Duodenal mucosa (tissue), 2 donors: ENCODE data around the gene VTI1A.

Experiments
- H3K27ac ChIP-seq: one replicate; pipeline ENCODE4 v1.7.0; 2013; ENCODE audit warnings: low read depth, low read length
- H3K27me3 ChIP-seq, 2 donors: one replicate each; pipeline ENCODE4 v1.7.0; 2013; ENCODE audit warnings: low read length in 2 of 2, control low read depth in 1 of 2; ENCODE audit not compliant: insufficient read depth in 2 of 2, control insufficient read depth in 1 of 2
- H3K36me3 ChIP-seq, 2 donors: one replicate each; pipeline ENCODE4 v1.7.0; 2013; ENCODE audit warnings: low read length in 2 of 2, control low read depth in 1 of 2; ENCODE audit not compliant: insufficient read depth in 2 of 2, control insufficient read depth in 1 of 2
- H3K4me1 ChIP-seq, 2 donors: one replicate each; pipeline ENCODE4 v1.7.0; 2013; ENCODE audit warnings: low read length in 2 of 2, control low read depth in 1 of 2; ENCODE audit not compliant: insufficient read depth in 2 of 2, control insufficient read depth in 1 of 2
- H3K4me3 ChIP-seq, 2 donors: one replicate each; pipeline ENCODE4 v1.7.0; 2013; ENCODE audit warnings: low read length in 2 of 2, low read depth in 1 of 2
- H3K9ac ChIP-seq, 2 donors: one replicate each; pipeline ENCODE4 v1.7.0; 2013; ENCODE audit warnings: low read length in 2 of 2, low read depth in 1 of 2
- H3K9me3 ChIP-seq, 2 donors: one replicate each; pipeline ENCODE4 v1.7.0; 2013; ENCODE audit warnings: low read length in 2 of 2, control low read depth in 1 of 2; ENCODE audit not compliant: control insufficient read depth in 1 of 2

VTI1A gene

DNA sequence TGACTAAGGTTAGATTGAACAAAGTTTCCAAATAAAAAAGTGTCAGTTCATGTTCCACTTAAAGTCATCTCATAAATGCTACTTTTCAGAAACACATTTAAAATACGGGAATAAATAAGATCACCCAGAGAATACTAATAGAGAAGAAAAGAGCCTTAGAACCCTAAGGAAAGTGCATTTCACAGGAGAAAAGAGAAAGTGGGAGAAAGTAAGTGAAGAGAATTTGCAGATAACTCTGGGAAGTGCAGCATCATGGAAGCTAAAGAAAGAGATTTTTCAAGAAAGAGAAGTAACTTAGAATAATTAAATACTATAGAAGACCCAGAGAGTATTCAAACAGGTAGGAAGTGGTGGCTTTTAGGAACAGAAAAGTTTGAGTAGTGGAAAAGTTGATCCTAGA is 132.6 kb downstream of the VTI1A start:
- Histone ChIP-seq H3K27ac (no peak overlapping the region), H3K27me3 (no peaks in the 10 kb centered on the region), H3K4me1 (no peaks in the 10 kb centered on the region), H3K4me3 (no peak overlapping the region), H3K9ac (no peak overlapping the region), H3K36me3 (peaks cover 0 to 8% of the 10 kb centered on the region in 2 donors), H3K9me3 (no peaks in the 10 kb centered on the region)

DNA sequence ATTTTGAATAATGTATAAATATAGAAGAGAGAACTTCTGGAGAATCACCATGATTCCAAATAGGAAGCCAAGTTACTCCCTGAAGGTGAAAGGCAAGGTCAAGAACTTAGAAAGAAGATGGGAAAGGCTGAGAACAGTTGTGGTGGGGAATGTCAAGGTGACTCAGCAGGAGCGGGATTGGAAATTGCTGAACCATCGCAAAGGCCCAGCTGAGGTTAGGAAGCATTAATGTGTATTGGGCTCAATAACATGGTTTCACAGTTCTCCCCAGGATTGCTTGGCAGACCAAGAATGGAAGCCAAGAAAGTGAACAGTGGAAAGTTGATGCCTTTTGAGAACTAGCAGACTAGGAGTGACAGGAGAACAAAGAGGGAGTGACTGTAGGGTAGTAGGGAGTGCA is 133.3 kb downstream of the VTI1A start:
- Histone ChIP-seq H3K4me1 (no peaks in the 10 kb centered on the region), H3K9ac (no peak overlapping the region), H3K4me3 (no peak overlapping the region), H3K36me3 (peaks cover 0 to 8% of the 10 kb centered on the region in 2 donors), H3K27me3 (no peaks in the 10 kb centered on the region), H3K27ac (no peak overlapping the region), H3K9me3 (no peaks in the 10 kb centered on the region)

DNA sequence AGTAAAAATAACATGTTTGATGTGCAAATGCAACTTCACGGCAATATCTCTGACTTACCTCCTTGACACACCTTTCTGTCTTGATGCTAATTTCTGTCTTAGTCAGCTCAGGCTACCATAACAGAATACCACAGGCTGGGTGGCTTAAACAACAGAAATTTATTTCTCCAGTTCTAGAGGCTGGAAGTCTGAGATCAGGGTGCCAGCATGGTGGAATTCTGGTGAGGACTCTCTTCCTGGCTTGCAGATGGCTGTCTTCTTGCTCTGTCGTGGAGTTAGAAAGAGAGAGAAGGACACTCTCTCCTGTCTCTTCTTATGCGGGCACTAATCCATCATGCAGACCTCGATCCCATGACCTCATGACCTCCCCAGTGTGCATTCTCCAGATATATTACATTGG is 134.9 kb downstream of the VTI1A start:
- no peaks in the 10 kb centered on the region for H3K9me3 ChIP-seq
- H3K27ac ChIP-seq: no peak overlapping the region
- no peak overlapping the region for H3K4me3 ChIP-seq
- H3K36me3 ChIP-seq: peaks cover 0 to 8% of the 10 kb centered on the region in 2 donors
- H3K9ac ChIP-seq: no peak overlapping the region
- no peaks in the 10 kb centered on the region for H3K27me3 ChIP-seq
- H3K4me1 ChIP-seq: no peaks in the 10 kb centered on the region

DNA sequence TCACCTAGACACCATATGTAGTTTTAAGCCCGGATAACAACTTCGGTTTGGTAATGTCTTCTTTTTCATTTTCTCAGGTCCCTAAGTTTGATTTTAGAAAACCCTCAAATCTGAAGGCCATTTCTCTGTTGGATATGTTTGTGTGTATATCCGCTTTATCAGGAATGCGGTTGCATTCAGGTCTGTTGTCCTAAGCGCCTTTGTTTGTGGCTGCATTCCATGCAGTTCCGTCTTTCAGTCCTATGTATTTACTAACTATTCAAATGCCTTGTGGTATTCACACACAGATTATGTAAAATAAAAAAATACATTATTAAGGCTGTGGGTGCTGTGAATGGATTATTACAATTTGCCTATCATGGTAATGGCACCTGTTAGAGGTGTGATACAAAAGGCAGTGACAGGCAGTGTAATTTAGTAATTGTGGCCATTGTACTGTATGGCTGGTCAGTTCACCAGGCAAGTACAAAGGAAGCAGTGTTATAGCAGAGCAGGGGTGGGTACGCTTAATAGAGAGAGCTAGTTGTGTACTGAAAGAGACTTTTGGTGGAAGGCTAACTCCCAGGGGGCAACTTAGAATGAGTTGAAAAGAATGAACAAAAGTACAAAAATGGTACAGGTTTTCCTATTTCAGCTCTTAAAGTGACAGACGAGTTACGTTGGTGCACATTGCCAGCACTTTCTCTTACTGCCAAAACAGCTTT is 136.4 kb downstream of the VTI1A start:
- H3K4me1 ChIP-seq: no peaks in the 10 kb centered on the region
- no peaks in the 10 kb centered on the region for H3K27me3 ChIP-seq
- no peak overlapping the region for H3K4me3 ChIP-seq
- H3K27ac ChIP-seq: no peak overlapping the region
- H3K9me3 ChIP-seq: no peaks in the 10 kb centered on the region
- H3K36me3 ChIP-seq: peaks cover 0 to 8% of the 10 kb centered on the region in 2 donors
- no peak overlapping the region for H3K9ac ChIP-seq

DNA sequence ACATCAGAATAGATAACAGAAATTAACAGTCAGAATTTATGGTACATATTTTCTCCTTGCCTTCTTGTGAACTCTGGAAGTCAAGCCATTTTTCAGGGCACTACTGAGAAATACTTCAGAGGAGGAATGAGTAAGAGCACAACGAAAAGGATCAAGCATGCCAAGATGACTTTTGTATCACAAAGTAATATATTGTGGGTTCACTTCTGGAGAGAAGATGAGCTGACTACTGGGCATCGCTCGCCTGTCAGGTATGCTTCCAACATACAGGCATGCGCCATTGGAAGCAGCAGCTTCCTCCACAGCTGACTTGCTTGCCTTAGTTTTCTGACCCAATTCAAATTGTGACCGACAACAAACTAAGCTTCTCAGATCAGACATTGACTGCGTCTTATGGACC is 137.3 kb downstream of the VTI1A start:
- H3K4me1 ChIP-seq: no peaks in the 10 kb centered on the region
- H3K4me3 ChIP-seq: no peak overlapping the region
- no peak overlapping the region for H3K27ac ChIP-seq
- H3K9me3 ChIP-seq: no peaks in the 10 kb centered on the region
- H3K27me3 ChIP-seq: no peaks in the 10 kb centered on the region
- no peak overlapping the region for H3K9ac ChIP-seq
- H3K36me3 ChIP-seq: peaks cover 0 to 8% of the 10 kb centered on the region in 2 donors

DNA sequence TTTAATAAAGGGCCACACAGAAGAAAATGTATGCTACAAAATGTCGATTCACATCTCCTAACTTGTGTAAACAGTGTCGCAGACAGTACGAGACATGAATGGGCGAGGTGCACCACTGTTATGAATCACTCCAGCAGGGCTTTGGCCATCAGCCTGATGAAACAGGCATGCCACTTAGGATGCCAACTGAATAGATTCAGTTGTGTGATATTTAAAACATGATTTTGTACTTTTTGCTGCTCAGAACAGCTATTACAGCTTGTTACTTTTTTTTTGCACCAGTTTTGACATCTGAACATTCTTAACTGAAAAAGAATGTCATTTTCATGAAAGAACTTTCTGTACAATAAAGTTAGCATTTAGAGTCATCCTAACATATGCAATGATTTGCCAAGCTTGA is 138.1 kb downstream of the VTI1A start:
- H3K4me3 ChIP-seq: no peak overlapping the region
- no peaks in the 10 kb centered on the region for H3K9me3 ChIP-seq
- H3K27me3 ChIP-seq: no peaks in the 10 kb centered on the region
- peaks cover 0 to 7% of the 10 kb centered on the region in 2 donors for H3K36me3 ChIP-seq
- no peak overlapping the region for H3K9ac ChIP-seq
- no peaks in the 10 kb centered on the region for H3K4me1 ChIP-seq
- no peak overlapping the region for H3K27ac ChIP-seq

DNA sequence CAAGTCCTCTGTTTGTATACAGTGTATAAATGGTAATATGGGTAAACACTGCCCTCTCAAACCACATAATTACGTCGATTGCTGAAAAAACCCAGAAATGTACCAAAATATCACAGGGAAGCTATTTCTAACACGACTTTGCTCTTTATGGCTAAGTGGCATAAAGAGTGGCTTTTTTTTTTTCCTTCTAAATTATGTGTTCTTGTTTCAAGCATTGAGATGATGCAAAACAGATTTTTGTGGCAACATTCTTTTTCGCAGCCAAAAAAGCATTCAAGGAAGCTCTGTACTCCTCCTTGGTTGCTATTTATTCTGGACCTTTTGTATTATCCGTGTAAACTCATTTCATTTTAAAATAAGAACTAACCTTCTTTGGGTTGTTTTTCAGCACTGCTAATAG is 138.9 kb downstream of the VTI1A start:
- Histone ChIP-seq H3K27me3 (no peaks in the 10 kb centered on the region), H3K27ac (no peak overlapping the region), H3K9me3 (no peaks in the 10 kb centered on the region), H3K9ac (no peak overlapping the region), H3K4me1 (no peaks in the 10 kb centered on the region), H3K4me3 (no peak overlapping the region), H3K36me3 (peaks cover 0 to 2% of the 10 kb centered on the region in 2 donors)

DNA sequence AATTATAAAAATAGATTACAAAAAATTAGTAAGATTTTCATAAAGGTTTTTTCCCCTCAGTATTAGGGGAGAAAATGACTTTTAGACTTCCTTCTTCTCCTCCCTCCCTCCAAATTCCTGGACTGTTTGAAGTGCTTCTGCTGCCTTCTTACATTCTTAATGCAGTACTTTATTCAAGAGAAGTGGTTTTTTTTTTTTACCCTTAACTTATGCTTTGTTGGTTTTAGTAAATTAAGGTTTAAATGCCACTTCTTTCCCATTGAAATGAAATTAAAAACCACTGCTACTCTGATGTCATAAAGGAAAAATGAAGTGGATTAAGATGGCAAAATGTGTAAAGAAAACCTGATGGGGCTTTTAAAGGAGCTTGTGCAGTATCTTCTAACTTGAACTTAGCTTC is 140.7 kb downstream of the VTI1A start:
- Histone ChIP-seq H3K36me3 (peaks cover 0 to 2% of the 10 kb centered on the region in 2 donors), H3K27ac (no peak overlapping the region), H3K9ac (no peak overlapping the region), H3K4me3 (no peak overlapping the region), H3K27me3 (no peaks in the 10 kb centered on the region), H3K9me3 (no peaks in the 10 kb centered on the region), H3K4me1 (no peaks in the 10 kb centered on the region)

DNA sequence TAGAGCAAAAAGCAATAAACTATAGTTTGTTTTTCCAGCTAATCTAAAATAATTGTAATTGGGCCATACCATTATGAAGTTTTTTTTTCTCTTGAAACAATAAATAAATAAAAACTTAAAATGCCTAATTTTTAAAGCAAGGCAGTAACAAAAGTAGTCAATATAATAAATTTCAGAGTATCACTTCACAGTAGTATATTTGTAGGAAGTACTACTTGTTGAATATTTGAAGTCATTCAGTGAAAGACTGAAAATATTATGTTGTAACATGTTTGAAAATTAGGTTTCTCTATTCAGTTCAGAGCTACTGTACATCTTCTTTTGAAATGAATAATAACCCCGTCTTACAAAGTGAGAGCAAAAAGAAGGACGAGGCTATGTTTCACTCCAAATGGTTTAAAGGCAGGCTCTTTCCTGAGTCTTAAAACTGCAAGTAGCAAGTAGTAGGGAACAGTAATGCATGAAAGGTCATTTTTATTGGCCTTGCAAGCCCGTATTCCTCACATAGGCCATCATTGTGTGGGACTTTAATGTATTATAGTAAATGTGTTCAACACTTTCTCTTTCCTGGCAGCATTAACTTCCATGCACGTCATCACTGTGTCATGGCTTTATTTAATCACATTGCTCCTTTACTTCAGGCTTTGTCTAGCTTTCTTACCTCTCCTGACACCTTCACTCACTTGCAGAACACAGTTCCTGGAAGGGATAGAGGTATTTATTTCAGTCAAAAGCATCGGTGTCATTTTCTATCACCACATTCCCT is 141.4 kb downstream of the VTI1A start:
- no peaks in the 10 kb centered on the region for H3K9me3 ChIP-seq
- no peaks in the 10 kb centered on the region for H3K4me1 ChIP-seq
- H3K27me3 ChIP-seq: no peaks in the 10 kb centered on the region
- H3K36me3 ChIP-seq: peaks cover 0 to 2% of the 10 kb centered on the region in 2 donors
- H3K4me3 ChIP-seq: no peak overlapping the region
- no peak overlapping the region for H3K9ac ChIP-seq
- no peak overlapping the region for H3K27ac ChIP-seq

DNA sequence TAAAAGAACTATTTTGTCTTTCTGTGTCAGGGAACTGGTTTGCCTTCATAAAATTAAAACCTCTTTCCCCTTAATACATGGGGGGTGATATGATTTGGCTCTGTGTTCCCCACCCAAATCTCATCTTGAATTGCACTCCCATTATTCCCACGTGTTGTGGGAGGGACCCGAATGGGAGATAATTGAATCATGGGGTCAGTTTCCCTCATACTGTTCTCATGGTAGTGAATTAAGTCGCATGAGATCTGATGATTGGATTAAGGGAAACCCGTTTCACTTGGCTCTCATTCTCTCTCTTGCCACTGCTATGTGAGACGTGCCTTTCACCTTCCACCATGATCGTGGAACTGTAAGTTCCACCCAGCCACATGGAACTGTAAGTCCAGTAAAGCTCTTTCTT is 142.1 kb downstream of the VTI1A start:
- Histone ChIP-seq H3K9ac (no peak overlapping the region), H3K36me3 (peaks cover 0 to 2% of the 10 kb centered on the region in 2 donors), H3K4me3 (no peak overlapping the region)

More for the DNA sequence above, 142.1 kb downstream of the VTI1A start:
- H3K9me3 ChIP-seq: no peaks in the 10 kb centered on the region
- H3K4me1 ChIP-seq: no peaks in the 10 kb centered on the region
- H3K27ac ChIP-seq: no peak overlapping the region
- no peaks in the 10 kb centered on the region for H3K27me3 ChIP-seq
